ENCODE measurements around the gene KIAA0232. TPM values are rescaled to one million over a fixed set of nuclear protein-coding genes. Genes with fewer than 3 reads are reported as not detected.

Gene KIAA0232
- total RNA-seq, 4 donors from 2014 or later, result 19.2 to 52.1 (median 24.6) TPM

- DNase-seq (ENCODE audit: low spot score in 2 of 2), result no peak
- H3K4me3 ChIP-seq (ENCODE audit: low read depth, poor library complexity, severe bottlenecking), result no peak overlapping the region
- 80 to 84% methylated on average over 4 of the region's 4 CpGs for WGBS, 2 donors
- TF ChIP-seq, protein P1, sequence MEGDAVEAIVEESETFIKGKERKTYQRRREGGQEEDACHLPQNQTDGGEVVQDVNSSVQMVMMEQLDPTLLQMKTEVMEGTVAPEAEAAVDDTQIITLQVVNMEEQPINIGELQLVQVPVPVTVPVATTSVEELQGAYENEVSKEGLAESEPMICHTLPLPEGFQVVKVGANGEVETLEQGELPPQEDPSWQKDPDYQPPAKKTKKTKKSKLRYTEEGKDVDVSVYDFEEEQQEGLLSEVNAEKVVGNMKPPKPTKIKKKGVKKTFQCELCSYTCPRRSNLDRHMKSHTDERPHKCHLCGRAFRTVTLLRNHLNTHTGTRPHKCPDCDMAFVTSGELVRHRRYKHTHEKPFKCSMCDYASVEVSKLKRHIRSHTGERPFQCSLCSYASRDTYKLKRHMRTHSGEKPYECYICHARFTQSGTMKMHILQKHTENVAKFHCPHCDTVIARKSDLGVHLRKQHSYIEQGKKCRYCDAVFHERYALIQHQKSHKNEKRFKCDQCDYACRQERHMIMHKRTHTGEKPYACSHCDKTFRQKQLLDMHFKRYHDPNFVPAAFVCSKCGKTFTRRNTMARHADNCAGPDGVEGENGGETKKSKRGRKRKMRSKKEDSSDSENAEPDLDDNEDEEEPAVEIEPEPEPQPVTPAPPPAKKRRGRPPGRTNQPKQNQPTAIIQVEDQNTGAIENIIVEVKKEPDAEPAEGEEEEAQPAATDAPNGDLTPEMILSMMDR (IDR thresholded peaks at IDR 0.05), result no peak
- TF ChIP-seq POLR2A (IDR thresholded peaks at IDR 0.05), result no peak
- intact Hi-C loops (cut with DNase I; ENCODE audit: low total_unique reads), result no loop called here
These were observed 57.1 kb downstream of the KIAA0232 start for GRCh38 chr4:6839579-6839978.

- intact Hi-C loops (cut with DNase I; ENCODE audit: low total_unique reads), result no loop called here
- DNase-seq (ENCODE audit: low spot score in 2 of 2), result no peak
- TF ChIP-seq, protein P1 (IDR thresholded peaks at IDR 0.05), result no peak
- no peak for TF ChIP-seq POLR2A (IDR thresholded peaks at IDR 0.05)
- WGBS, 2 donors, result 42 to 61% methylated on average over 8 of the region's 8 CpGs
- no peak overlapping the region for H3K4me3 ChIP-seq (ENCODE audit: low read depth, poor library complexity, severe bottlenecking)
These were observed 57.8 kb downstream of the KIAA0232 start for GRCh38 chr4:6840062-6840976.

DNA sequence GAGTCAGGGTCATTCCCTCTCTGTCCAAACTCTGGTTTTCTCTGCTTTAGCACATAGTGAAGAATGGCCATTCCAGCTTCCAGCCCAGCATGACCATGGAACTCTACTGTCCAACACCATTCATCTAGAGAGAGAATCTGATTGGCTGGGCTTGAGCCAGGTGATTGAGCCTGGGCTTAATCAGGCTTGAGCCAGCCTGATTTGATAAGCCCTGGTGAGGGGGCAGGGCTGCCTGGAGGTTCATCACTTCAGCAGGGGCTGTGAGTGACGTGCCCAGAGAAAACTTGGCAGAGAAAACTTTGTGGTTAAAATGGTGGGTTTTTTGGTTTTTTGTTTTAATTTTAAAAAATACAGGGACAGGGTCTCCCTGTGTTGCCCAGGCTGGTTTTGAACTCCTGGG is 62.5 kb downstream of the KIAA0232 start:
- TF ChIP-seq POLR2A (IDR thresholded peaks at IDR 0.05), result no peak
- TF ChIP-seq, protein P1 (IDR thresholded peaks at IDR 0.05), result no peak
- intact Hi-C loops (cut with DNase I; ENCODE audit: low total_unique reads), result no loop called here
- H3K4me3 ChIP-seq (ENCODE audit: low read depth, poor library complexity, severe bottlenecking), result no peak overlapping the region
- 96 to 100% methylated on average over 1 of the region's 1 CpG for WGBS, 2 donors
- DNase-seq (ENCODE audit: low spot score in 2 of 2), result no peak

DNA sequence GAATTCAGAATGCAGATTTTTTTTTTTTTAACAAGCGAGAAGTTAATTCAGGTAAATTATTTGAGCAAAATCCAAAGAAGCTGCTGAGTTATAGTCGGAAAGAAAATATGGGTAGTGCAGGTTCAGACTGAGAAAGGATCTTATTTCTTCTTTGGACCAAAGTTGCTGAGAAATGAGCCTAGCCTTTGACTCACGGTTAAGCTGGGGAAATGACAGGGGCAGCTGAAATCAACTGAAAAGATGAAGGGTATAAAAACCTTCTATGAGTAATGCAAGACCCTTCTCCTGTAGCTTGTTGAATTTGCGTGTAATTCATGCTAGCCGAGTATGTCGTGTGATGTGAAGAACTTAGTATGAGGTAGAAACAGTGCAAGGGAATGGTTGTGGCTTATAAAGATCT is 63.0 kb downstream of the KIAA0232 start:
- TF ChIP-seq POLR2A (IDR thresholded peaks at IDR 0.05), result no peak
- TF ChIP-seq, protein P1 (IDR thresholded peaks at IDR 0.05), result no peak
- WGBS, 2 donors, result 93% methylated on average over 6 of the region's 6 CpGs
- no peak for DNase-seq (ENCODE audit: low spot score in 2 of 2)
- no peak overlapping the region for H3K4me3 ChIP-seq (ENCODE audit: low read depth, poor library complexity, severe bottlenecking)
- intact Hi-C loops (cut with DNase I; ENCODE audit: low total_unique reads), result no loop called here

- no peak for DNase-seq (ENCODE audit: low spot score in 2 of 2)
- 42 to 44% methylated on average over 2 of the region's 2 CpGs for WGBS, 2 donors
- intact Hi-C loops (cut with DNase I; ENCODE audit: low total_unique reads), result no loop called here
- TF ChIP-seq, protein P1 (IDR thresholded peaks at IDR 0.05), result no peak
- no peak for TF ChIP-seq POLR2A (IDR thresholded peaks at IDR 0.05)
- H3K4me3 ChIP-seq (ENCODE audit: low read depth, poor library complexity, severe bottlenecking), result no peak overlapping the region
These were observed 64.7 kb downstream of the KIAA0232 start for GRCh38 chr4:6847178-6847577.
